HG03039 (cell line): ENCODE data around the gene CHPF2.

Experiments used
- ATAC-seq: cut with Tn5 transposase; IDR thresholded peaks from one replicate; pipeline ENCODE4 v1.9.1; 2021; ENCODE audit warnings: mild to moderate bottlenecking, moderate library complexity; ENCODE audit not compliant: unreplicated experiment

CHPF2 gene

GRCh38 chr7:151282111-151282510 is 49.8 kb downstream of the CHPF2 start:
- no peak for ATAC-seq

GRCh38 chr7:151283302-151283701 is 51.0 kb downstream of the CHPF2 start:
- no peak for ATAC-seq

- no peak for ATAC-seq
Measured at GRCh38 chr7:151286148-151286547, 53.9 kb downstream of the CHPF2 start.
